Measurements from ENCODE around the gene CACNA2D3.

GRCh38 chr3:54917862-54918261 is 795.5 kb downstream of the CACNA2D3 start:
- TF ChIP-seq SPI1 (IDR thresholded peaks at IDR 0.05; ENCODE audit: low read depth, low read length) = no peak
- no peak for TF ChIP-seq POLR2A (IDR thresholded peaks at IDR 0.05; ENCODE audit: low read depth, low read length)
- no peak for TF ChIP-seq POLR2AphosphoS5 (IDR thresholded peaks at IDR 0.05; ENCODE audit: low read depth, low read length)
- no peak for TF ChIP-seq TAF1 (IDR thresholded peaks at IDR 0.05; ENCODE audit: low read depth, low read length)
- no peak for TF ChIP-seq POU2F2 (IDR thresholded peaks at IDR 0.05; ENCODE audit: low read depth, low read length)

All from GM12891 (cell line).